Activated naive CD8-positive, alpha-beta T cell treated with anti-CD3 and anti-CD28 coated beads, Interleukin-2, amount 50 U/mL, for 24 hours (primary cell): ENCODE measurements around the gene OR1A2.
"Not testable (repeated sequence)": the region's sequence is repeated elsewhere in the genome, so short reads cannot be mapped to it uniquely, and the experiment has no call there.

Source experiments
- ATAC-seq: fragments of 150-1000 bp; cut with Tn5 transposase; one replicate; pipeline ENCODE4 v1.10.0; 2021
- DNase-seq: peaks from one replicate; pipeline ENCODE4 v3.0.0; 2021
- H3K27ac Mint-ChIP-seq: one replicate; pipeline ENCODE4 v1.8.0; 2021; ENCODE audit warnings: mild to moderate bottlenecking, mixed read lengths
- H3K27me3 Mint-ChIP-seq: one replicate; pipeline ENCODE4 v1.8.0; 2021; ENCODE audit warnings: mixed read lengths
- H3K36me3 Mint-ChIP-seq: one replicate; pipeline ENCODE4 v1.8.0; 2021; ENCODE audit warnings: low read depth, mixed read lengths
- H3K4me1 Mint-ChIP-seq: one replicate; pipeline ENCODE4 v1.8.0; 2021; ENCODE audit warnings: mixed read lengths
- H3K4me3 Mint-ChIP-seq: one replicate; pipeline ENCODE4 v1.8.0; 2021; ENCODE audit warnings: mild to moderate bottlenecking, moderate library complexity, mixed read lengths
- H3K9me3 Mint-ChIP-seq: one replicate; pipeline ENCODE4 v1.8.0; 2021; ENCODE audit warnings: mixed read lengths

Gene OR1A2

GRCh38 chr17:3197219-3197618, at the start of gene OR1A2:
Gene OR1A2 (plus strand): TSS chr17:3197519. CDS start chr17:3197519, 0 bp downstream.
- Mint-ChIP-seq H3K4me1 (no peaks in the 10 kb centered on the region), H3K27ac (no peak within 1 kb of the TSS), H3K9me3 (peaks cover 5% of the 10 kb centered on the region), H3K36me3 (peaks cover 1% of the 10 kb centered on the region), H3K27me3 (peaks cover 13% of the 10 kb centered on the region), H3K4me3 (no peak within 1 kb of the TSS)
- DNase-seq (no peak), ATAC-seq (no peak)

DNA sequence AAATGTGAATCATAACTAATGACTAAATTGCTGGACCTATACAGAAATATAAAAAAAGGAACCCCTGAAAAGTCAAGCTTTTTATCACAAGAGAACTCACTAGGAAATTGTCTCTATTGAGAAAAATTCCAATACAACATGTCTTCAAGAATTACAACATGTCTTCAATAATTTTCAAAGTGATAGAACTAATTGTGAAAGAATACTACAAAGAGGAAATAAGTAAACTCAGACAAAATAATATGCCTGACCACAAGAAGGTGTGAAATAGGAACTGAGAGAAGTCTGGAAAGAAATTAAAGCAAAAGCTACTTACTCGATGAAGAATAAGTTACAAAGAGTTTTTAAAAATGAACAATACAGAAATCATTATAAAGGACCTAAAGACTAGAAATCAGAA, 40.1 kb upstream of the OR1A2 start:
- Mint-ChIP-seq H3K9me3 (peaks cover 6% of the 10 kb centered on the region), H3K4me1 (peaks cover 4% of the 10 kb centered on the region), H3K36me3 (no peaks in the 10 kb centered on the region), H3K27me3 (peaks cover 13% of the 10 kb centered on the region), H3K27ac (no peak overlapping the region), H3K4me3 (no peak overlapping the region)
- ATAC-seq (no peak), DNase-seq (no peak)

DNA sequence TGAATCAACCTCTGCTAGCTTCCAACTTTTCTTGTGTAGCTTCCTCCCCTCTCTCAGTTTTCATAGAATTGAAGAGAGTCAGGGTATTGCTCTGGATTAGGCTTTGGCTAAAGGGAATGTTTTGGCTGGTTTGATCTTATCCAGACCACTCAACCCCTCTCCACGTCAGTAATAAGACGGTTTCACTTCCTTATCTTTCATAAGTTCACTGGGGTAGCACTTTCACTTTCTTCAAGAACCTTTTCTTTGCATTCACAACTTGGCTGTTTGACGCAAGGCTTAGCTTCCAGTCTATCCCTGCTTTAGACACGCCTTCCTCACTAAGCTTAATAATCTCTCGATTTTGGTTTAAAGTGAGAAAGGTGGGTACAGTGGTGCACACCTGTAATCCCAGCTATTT, 29.7 kb upstream of the OR1A2 start:
- peaks cover 8% of the 10 kb centered on the region for H3K9me3 Mint-ChIP-seq
- no peak overlapping the region for H3K4me3 Mint-ChIP-seq
- H3K27ac Mint-ChIP-seq = no peak overlapping the region
- ATAC-seq (no peak), DNase-seq (no peak)
- peaks cover 5% of the 10 kb centered on the region for H3K27me3 Mint-ChIP-seq
- peaks cover 2% of the 10 kb centered on the region for H3K4me1 Mint-ChIP-seq
- H3K36me3 Mint-ChIP-seq = no peaks in the 10 kb centered on the region

DNA sequence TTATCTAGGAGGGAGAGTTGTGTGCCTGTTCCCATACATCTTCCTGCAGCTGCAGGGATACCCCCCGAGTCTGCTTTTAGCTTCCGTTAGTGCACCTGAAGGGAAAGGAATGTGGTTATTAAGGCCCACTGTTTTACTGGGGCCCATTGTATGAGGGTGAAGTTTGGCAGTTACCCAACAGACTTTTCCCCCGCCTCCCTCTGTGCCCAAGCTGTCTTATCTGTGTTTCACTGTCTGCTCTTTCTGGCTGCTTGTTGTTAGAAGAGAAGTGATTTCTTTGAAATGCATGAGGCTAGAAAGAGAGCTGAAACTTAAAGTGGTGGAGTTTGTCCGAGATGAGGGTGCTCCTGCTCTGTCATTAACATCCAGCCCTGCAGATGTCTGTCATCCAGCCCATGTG, 7.4 kb upstream of the OR1A2 start:
- DNase-seq (no peak), ATAC-seq (no peak)
- H3K27ac Mint-ChIP-seq = no peak overlapping the region
- H3K9me3 Mint-ChIP-seq = no peaks in the 10 kb centered on the region
- no peaks in the 10 kb centered on the region for H3K36me3 Mint-ChIP-seq
- no peak overlapping the region for H3K4me3 Mint-ChIP-seq
- peaks cover 3% of the 10 kb centered on the region for H3K27me3 Mint-ChIP-seq
- H3K4me1 Mint-ChIP-seq = no peaks in the 10 kb centered on the region

DNA sequence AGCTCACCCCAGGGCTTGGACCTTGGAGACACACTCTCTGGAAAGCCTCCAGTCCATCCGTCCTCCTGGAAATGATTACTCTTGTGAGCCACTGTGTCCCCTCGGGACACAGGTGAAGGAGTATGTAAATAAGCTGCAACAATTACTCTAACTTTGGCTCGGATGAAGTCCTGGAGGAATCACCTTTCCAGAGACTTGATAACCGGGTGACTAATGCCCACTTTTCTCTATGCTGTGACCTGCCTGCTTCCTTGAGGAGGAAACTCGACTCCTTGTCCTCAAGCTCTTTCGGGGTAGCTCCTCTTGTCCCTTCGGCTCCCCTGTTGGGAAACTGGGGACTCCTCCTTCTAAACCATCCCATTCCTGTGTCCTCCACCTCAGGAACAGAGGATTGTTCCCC, 10.0 kb downstream of the OR1A2 start, which contains the start of gene OR1A1:
TSS of gene OR1A1 (plus strand) at position 301 of the 400 bp plus-strand sequence. CDS start 7,954 bp downstream, outside the sequence.
- Mint-ChIP-seq H3K27me3 (peaks cover 9% of the 10 kb centered on the region), H3K9me3 (peaks cover 7% of the 10 kb centered on the region)

DNA sequence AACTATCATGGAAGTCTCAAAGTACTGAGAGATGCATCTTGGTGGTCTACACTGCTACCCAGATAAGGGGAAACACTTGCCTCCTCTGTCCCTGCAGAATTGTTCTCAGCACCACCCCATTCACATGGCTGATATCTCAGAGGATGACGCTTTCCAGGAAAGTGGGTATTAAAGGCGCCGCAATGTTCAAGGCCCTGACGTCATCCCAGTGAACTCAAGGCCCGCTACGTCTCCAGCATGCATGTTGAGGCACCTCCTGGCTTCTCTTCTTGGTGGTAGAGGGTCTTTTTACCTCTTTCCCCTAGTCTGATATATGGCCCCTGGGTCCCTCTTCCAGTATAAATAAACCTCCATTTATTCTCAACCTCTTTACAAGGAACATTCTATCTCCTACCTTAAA, 11.2 kb downstream of the OR1A2 start:
- no peak overlapping the region for H3K27ac Mint-ChIP-seq
- no peaks in the 10 kb centered on the region for H3K4me1 Mint-ChIP-seq
- H3K4me3 Mint-ChIP-seq = no peak overlapping the region
- ATAC-seq (no peak), DNase-seq (no peak)
- H3K27me3 Mint-ChIP-seq = peaks cover 13% of the 10 kb centered on the region
- H3K9me3 Mint-ChIP-seq = peaks cover 4% of the 10 kb centered on the region
- no peaks in the 10 kb centered on the region for H3K36me3 Mint-ChIP-seq

More for the DNA sequence above, 10.0 kb downstream of the OR1A2 start, which contains the start of gene OR1A1:
- no peaks in the 10 kb centered on the region for H3K4me1 Mint-ChIP-seq
- no peak within 1 kb of the TSS for H3K4me3 Mint-ChIP-seq
- no peak within 1 kb of the TSS for H3K27ac Mint-ChIP-seq
- ATAC-seq = no peak
- DNase-seq = no peak
- H3K36me3 Mint-ChIP-seq = no peaks in the 10 kb centered on the region

DNA sequence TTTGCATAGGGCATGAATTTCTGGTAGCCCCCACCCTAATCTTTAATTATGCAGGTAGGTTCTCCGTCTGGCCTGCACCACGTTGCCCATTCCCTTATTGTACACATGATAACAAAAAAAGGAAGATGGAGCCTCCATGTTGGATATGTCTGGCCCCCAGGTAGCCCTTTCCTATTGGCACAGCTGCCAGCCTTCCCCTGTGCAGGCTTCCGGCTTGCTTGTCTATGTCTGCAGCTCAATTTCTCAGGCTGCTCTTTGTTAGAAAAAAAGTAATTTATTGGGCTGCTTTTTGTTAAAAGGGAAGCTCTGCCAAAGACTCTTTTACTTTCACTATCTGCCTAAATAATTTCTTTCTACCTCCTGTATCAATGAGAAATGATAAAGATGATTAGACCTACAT, 15.7 kb downstream of the OR1A2 start:
- H3K4me1 Mint-ChIP-seq = no peaks in the 10 kb centered on the region
- H3K9me3 Mint-ChIP-seq = peaks cover 10% of the 10 kb centered on the region
- no peaks in the 10 kb centered on the region for H3K36me3 Mint-ChIP-seq
- H3K27ac Mint-ChIP-seq = no peak overlapping the region
- H3K27me3 Mint-ChIP-seq = peaks cover 10% of the 10 kb centered on the region
- DNase-seq = no peak
- H3K4me3 Mint-ChIP-seq = no peak overlapping the region
- no peak for ATAC-seq

- Mint-ChIP-seq H3K36me3 (no peaks in the 10 kb centered on the region), H3K4me3 (no peak overlapping the region), H3K4me1 (no peaks in the 10 kb centered on the region), H3K27me3 (peaks cover 10% of the 10 kb centered on the region), H3K9me3 (peaks cover 12% of the 10 kb centered on the region), H3K27ac (no peak overlapping the region)
- ATAC-seq (no peak), DNase-seq (no peak)
These were observed 16.3 kb downstream of the OR1A2 start for GRCh38 chr17:3213587-3213986.

- DNase-seq, H3K36me3 Mint-ChIP-seq, H3K4me3 Mint-ChIP-seq, H3K27ac Mint-ChIP-seq, H3K27me3 Mint-ChIP-seq, ATAC-seq: not testable (repeated sequence)
- Mint-ChIP-seq H3K9me3 (peaks cover 12% of the 10 kb centered on the region), H3K4me1 (peaks cover 12% of the 10 kb centered on the region)
These were observed 22.7 kb downstream of the OR1A2 start for GRCh38 chr17:3219978-3220377.

GRCh38 chr17:3221850-3222249, 24.5 kb downstream of the OR1A2 start:
- H3K4me1 Mint-ChIP-seq = peaks cover 12% of the 10 kb centered on the region
- DNase-seq (no peak), ATAC-seq (no peak)
- no peaks in the 10 kb centered on the region for H3K36me3 Mint-ChIP-seq
- H3K9me3 Mint-ChIP-seq = peaks cover 12% of the 10 kb centered on the region
- no peak overlapping the region for H3K27ac Mint-ChIP-seq
- H3K4me3 Mint-ChIP-seq = no peak overlapping the region
- no peaks in the 10 kb centered on the region for H3K27me3 Mint-ChIP-seq

- DNase-seq (no peak), ATAC-seq (no peak)
- Mint-ChIP-seq H3K4me3 (peak overlapping the region; percentile 45), H3K27ac (no peak overlapping the region), H3K9me3 (peaks cover 7% of the 10 kb centered on the region), H3K27me3 (no peaks in the 10 kb centered on the region), H3K4me1 (peaks cover 12% of the 10 kb centered on the region), H3K36me3 (no peaks in the 10 kb centered on the region)
These were observed 25.2 kb downstream of the OR1A2 start for GRCh38 chr17:3222505-3222904.

DNA sequence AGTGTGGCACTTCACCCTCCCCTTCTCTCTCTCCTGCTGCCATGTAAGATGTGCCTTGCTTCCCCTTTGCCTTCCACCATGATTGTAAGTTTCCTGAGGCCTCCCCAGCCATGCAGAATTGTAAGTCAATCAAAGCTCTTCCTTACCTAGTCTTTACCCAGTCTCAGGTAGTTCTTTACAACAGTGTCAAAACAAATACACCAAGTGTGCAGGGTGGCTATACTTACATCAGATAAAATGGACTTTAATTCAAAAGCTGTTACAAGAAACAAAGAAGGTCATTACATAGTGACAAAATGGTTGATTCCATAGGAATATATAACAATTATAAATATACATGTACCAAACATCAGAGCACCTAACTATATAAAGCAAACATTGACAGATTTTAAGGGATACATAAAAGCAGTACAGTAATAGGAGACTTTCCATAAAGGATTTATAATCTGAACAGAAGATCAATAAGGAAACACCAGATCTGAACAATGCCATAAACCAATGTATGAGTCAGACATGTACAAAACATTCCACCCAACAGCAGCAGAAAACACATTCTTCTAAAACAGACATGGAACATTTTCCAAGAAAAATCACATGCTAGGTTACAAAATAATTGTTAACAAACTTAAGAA, 27.5 kb downstream of the OR1A2 start:
- H3K27me3 Mint-ChIP-seq, H3K4me3 Mint-ChIP-seq, H3K36me3 Mint-ChIP-seq, H3K9me3 Mint-ChIP-seq, DNase-seq, ATAC-seq, H3K27ac Mint-ChIP-seq: not testable (repeated sequence)
- H3K4me1 Mint-ChIP-seq = peaks cover 12% of the 10 kb centered on the region

DNA sequence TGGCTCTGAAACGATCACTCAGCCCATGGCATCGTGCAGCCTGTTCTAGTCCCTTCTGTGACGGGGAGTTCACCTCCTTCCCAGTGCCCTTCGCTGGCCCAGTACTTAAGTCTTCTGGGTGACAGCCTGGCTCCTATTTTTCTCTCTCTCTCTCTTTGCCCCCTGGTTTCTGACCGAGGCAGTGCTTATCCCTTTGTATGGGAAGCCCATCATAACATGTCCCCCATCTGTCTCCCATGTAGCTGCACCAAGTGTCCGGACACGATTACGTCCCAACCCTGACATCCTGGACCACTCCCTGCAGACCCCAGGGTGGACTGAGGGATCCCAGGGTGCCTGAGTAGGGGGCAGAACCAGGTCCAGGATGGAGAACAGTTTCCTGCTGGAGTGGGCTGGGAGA, 35.0 kb downstream of the OR1A2 start:
- not testable (repeated sequence) for H3K4me3 Mint-ChIP-seq, DNase-seq, H3K36me3 Mint-ChIP-seq, H3K27me3 Mint-ChIP-seq, H3K27ac Mint-ChIP-seq, H3K4me1 Mint-ChIP-seq, ATAC-seq, H3K9me3 Mint-ChIP-seq

- H3K4me3 Mint-ChIP-seq, H3K27ac Mint-ChIP-seq, H3K4me1 Mint-ChIP-seq, H3K9me3 Mint-ChIP-seq, DNase-seq, ATAC-seq, H3K36me3 Mint-ChIP-seq, H3K27me3 Mint-ChIP-seq: not testable (repeated sequence)
These were observed 41.4 kb downstream of the OR1A2 start for GRCh38 chr17:3238685-3239084.

- H3K4me3 Mint-ChIP-seq, ATAC-seq, DNase-seq, H3K9me3 Mint-ChIP-seq, H3K4me1 Mint-ChIP-seq, H3K27me3 Mint-ChIP-seq, H3K36me3 Mint-ChIP-seq, H3K27ac Mint-ChIP-seq: not testable (repeated sequence)
These were observed 43.7 kb downstream of the OR1A2 start for GRCh38 chr17:3241044-3241443.

GRCh38 chr17:3244841-3245240, 47.5 kb downstream of the OR1A2 start:
- not testable (repeated sequence) for H3K27ac Mint-ChIP-seq, ATAC-seq, DNase-seq, H3K4me3 Mint-ChIP-seq, H3K4me1 Mint-ChIP-seq, H3K36me3 Mint-ChIP-seq, H3K27me3 Mint-ChIP-seq, H3K9me3 Mint-ChIP-seq
